HG03025 (cell line): Measurements from ENCODE around the gene GNPTAB.
"Not testable (repeated sequence)": the region's sequence is repeated elsewhere in the genome, so short reads cannot be mapped to it uniquely, and the experiment has no call there.

Experiments
- ATAC-seq: cut with Tn5 transposase; IDR thresholded peaks from one replicate; pipeline ENCODE4 v1.9.1; 2021; ENCODE audit warnings: mild to moderate bottlenecking, moderate library complexity; ENCODE audit not compliant: unreplicated experiment, low FRiP score

The GNPTAB gene

DNA sequence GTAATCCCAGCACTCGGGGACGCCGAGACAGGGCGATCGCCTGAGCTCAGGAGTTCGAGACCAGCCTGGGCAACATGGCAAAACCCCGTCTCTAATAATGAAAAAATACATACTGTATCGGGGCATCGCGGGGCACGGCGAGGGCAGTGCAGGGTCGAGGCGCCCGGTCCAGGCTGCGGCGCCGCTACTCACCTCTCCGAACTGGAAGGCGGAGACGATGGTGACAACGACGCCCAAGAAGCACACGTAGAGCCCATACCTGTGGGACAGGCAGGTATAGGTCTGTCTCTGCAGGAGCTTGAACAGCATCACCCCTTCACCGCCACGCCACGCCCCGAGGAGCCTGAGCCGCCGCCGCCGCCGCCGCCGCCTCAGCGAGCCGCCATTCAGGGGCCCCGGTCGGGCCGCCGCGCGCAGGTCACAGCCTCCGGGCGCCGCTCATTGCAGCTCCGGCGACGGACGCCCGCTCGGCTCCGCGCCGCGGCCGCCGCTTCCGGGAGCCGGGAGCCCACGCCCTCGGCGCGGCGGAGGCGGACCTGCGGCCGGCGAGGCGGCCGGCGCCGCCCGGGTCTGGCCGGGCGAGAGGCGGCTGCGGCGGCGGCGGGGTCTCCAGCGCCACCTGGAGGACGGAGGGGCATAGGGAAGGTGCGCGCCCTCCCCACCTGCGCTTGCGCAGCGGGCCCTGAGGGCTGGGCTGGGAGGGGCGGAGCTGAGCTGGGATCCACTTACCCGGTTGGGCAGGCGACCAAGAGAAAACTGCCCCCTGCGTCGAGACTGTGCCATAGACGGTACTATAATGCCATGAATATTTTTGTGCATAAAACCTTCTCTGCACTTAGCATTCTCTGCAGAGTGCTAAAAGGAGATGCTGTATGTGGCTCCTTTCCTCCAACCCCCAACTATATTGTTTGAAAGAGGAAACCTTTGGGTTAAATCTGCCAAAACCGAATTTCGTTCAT, at the start of gene GNPTAB:
GNPTAB (minus strand) TSS at position 593 of the 959 bp plus-strand sequence; CDS start at position 309, 284 bp downstream.
- ATAC-seq: peak; percentile 89

DNA sequence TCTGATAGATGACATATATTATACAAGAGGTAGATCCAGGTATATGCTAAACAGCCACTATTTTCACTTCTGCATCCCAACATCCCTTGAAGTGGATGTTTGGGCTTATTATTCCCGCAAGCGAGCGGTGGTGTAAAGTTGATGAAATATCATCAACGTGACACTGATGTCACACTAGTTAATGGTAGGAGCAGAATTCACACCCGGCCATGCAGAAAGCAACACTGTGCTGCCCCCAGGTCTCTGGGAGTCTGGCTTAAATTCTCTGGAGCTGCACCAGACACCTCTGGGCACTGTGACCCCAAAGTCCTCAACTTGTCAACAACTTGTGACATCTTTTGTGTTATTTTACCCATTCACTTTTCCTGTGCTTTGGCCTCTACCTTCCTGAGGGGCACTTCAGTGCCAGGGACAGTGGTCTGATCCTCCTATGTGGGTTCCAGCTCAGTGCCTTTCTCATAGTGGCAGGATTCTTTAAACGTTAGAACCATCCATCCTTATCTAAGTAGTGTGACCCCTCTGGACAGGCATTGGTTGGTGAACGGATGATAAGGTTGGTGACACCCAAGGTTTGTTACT, 47.6 kb upstream of the GNPTAB start:
- no peak for ATAC-seq

DNA sequence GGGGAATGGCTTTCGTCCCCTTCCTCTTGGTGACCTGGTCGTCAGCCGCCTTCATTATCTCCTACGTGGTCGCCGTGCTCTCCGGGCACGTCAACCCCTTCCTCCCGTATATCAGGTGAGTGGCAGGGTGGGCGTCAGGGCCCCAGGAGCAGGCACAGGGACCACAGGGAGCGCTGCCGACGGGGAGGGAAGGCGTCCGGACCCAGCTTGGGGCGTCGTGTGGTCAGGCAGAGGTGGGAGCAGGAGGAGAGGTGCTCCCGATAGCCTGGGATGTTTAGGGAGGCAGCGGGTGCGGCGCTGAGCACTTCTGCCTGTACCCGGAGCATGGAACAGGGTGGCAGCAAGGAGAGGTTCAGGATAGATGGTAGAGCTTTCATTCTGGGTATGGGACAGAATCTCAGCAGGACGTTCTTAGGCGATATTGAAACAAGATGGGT, 47.1 kb upstream of the GNPTAB start:
- peak; percentile 20 for ATAC-seq

DNA sequence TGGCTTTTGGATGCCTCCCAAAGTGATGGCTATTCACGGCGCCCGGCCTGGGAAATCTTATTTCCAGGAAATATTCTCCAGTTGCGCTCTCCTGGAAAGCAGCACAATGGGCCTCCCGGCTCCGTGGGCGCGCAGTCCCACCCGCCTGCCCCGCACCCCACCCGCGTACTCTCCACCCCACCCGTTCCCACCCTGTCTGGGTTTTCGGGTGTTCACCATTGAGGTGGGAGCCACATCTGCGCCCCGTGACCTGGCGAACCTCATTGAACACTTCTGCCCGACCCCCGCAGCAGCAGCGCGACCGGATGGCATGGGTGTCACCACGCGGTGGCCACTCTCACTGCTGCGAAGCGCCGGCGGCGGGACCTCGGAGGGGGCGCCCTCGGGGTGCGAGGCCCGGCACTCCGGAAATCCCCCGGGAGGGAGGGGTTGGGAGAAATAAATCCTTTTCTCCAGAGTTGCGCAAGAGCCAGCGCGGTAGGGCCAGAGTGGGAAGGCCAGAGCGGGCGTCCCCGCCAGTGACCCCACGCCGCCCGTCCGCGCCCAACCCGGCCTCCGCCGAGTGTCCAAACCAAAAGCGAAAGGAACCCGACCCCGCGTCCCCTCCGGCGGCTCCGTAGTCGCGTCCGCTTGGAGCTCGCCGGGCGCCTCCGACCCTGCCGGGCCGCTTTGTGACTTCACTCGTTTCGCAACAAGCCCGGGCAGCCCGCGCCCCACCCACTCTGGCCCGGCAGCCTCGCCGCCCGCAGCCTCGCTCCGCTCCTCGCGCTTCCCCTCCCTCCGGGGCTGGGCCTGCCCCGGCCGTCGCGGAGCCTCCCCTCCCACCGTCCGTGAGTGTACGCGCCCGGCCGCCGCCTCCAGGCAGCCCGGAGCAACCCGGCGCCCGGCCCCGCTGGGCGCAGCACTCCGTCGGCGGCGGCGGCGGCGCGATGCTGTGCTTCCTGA, 46.4 kb upstream of the GNPTAB start, which contains the start of gene DRAM1:
DRAM1 (plus strand) TSS at position 720 of the 945 bp plus-strand sequence; CDS start at position 930, 210 bp downstream.
- ATAC-seq: peak; percentile 88

DNA sequence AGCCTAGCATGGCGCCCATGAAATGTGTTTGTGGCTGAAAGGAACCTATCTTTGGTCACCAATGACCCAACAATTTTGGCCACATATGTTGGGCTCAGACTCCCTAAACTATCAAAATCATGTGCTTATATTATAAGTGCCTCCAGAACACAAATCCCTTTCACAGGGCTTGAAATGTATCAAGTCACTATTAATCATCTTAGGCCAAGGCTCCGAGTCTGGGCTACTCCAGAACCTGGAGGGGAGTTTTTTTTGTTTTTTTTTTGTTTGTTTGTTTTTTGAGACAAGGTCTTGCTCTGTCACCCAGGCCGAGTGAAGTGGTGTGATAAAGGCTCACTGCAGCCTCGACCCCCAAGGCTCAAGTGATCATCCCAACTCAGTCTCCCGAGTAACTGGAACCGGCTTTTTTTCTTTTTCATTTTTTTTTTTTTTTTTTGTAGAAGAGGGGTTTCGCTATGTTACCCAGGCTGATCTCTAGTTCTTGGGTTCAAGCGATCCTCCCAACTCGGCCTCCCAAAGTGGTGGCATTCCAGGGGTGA, 45.6 kb upstream of the GNPTAB start:
- no peak for ATAC-seq

DNA sequence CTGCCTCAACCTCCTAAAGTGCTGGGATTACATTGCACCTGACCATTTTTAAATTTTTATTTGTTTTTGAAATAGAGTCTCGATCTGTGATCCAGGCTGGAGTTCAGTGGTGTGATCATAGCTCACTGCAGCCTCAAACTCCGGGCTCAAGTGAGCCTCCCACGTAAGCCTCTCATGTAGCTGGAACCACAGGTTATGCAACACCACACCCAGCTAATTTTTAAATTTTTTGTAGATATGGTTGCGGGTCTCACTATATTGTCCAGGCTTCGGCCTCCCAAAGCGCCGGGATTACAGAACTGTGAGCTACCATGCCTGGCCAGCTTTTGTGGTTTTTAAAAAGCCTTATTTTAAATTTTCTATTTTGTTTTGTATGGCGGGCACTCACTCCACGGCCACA, 44.4 kb upstream of the GNPTAB start:
- ATAC-seq: no peak

DNA sequence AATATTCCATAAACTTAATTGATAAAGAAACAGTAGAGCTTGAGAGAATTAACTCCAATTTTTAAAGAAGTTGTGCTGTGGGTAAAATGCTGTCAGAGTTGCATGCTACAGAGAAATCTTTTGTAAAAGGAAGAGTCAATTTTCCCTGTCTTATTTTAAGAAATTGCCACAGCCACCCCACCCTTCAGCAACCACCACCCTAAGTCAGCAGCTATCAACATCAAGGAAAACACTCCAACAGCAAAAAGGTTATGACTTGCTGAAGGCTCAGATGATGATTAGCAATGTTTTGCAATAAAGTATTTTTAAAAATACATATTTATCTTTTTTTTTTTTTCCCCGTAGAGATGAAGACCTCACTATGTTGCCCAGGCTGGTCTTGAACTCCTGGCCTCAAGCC, 40.2 kb upstream of the GNPTAB start:
- no peak for ATAC-seq

DNA sequence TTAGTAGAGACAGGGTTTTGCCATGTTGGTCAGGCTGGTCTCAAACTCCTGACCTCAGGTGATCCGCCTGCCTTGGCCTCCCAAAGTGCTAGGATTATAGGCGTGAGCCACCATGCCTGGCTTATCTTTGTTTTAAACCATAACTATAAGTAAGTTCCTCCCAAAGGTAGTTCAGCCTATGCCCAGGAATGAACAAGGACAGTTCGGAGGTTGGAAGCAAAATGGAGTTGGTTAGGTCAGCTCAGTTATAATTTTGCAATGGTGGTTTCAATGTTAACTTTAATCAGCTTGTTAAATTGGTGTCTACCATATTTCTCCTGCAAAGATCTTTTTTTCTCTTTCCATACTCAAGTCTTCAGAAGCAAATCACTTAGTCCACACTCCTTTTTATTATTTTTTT, 36.9 kb upstream of the GNPTAB start:
- not testable (repeated sequence) for ATAC-seq

DNA sequence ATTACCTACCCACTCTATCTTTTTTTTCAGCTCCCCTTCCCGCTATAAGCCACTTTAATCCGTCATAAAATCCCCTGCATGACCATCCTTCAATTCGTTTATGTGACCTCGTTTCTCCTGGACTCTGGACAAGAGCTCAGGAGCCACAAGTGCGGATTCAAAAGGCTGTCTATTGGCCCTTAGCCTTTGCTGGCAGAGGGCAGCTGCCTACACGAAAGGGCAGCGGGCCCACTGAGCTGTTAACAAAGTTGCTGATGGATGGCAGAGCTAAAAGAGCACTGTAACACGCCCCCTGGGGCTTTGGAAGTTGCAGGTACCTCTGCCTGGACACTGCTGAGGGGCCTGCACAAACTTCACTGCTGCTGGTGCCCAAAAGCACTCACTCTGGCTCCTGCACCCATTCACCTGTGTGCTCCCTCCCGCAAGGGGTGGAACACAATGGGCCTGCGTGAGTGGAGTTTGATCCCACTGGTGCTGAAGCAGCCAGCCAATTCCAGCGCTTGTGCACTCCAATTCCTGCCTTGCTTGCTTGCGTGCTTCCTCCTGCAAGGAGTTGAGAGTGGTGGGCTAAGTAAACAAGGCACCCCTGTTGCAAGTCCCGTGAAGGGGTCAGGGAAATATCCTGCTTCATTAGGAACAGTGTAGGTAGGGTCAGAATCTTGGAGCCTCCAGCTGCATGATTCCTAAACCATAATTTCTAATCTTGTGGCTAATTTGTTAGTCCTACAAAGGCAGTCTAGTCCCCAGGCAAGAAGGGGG, 36.0 kb upstream of the GNPTAB start:
- no peak for ATAC-seq

DNA sequence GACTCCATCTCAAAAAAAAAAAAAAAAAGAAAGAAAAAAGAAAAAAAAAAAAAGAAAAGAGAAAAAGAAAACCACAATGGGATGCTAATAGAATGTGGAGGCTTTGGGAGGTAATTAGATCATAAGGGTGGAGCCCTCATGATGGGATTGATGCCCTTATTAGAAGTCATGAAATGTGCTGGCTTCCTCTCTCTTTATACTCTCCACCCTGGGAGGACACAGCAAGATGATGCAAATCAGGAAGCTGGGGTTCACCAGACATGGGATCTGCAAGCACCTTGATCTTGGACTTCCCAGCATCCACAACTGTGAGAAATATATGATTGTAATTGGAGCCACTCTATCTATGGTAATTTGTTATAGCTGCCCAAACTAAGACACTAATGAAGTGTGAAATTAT, 33.2 kb upstream of the GNPTAB start:
- no peak for ATAC-seq

DNA sequence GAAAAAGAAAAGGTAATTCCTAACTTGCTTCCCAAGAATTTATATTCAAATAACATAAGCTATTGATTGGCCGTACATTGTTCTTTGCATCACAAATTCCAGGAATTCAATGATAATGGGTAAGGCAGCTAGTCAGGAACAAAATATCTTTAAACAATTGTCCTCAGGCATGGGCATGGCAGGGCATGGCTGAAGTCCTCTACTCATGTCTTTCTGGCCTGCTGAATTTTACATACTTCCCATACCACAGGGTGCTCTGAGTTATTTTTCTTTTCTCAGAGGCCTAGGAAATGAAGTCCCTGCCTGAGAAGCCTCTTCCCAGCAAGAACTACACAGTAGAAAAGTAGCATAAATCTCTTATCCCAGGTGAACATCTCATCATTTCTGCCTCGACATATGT, 31.5 kb upstream of the GNPTAB start:
- no peak for ATAC-seq

DNA sequence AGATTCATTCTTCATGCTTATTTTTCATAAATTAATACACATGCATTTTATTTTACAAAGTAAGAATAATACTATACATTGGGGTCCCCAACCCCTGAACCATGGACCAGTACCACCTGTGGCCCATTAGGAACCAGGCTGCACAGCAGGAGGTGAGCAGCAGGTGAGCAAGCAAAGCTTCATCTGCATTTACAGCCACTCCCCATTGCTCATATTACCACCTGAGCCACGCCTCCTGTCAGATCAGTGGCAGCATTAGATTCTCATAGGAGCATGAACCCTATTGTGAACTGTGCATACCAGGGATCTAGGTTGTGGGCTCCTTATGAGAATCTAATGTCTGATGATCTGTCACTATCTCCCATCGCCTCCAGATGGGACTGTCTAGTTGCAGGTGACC, 30.9 kb upstream of the GNPTAB start:
- ATAC-seq: not testable (repeated sequence)

DNA sequence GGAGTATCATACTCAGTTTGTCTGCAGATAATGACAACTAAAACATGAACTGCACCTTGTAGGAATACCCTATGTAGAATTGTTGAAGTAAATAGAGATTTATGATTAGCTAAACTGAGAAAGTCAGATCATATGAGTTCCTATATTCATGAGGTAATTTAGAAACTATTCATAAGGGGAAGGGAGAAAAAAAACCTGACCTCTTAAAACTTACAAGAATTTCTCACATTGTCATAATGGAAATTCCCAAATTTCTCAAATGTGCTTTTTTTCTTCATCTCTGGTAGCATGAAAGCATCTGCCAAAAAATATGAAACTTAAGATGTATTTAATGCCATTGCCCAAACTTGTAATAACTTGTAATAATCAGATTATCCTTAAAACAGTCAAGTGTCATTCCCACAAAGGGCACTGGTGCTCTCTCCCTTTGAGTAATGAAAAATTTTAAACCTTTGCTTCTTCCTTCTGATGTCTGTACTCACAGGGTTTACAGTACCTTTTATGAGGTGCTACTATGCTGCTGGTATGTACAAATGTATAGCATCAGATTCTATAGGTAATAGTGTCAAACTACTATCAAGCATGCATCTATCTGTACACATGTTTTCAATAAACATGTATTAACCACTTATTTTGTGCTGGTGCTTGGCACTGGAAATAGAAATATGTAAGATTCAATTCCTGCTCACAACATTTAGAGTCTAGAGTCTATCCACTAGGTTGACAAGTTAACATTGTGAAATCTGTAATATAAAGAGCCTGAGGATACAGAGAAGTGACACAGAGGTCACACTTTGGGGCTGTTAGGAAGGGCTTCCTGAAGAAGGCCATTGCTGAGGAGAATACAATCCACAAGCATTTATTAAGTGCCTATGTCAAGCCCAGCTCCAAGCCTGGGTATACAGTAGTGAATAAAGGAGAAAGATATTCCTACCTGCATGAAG, 29.2 kb upstream of the GNPTAB start:
- no peak for ATAC-seq

DNA sequence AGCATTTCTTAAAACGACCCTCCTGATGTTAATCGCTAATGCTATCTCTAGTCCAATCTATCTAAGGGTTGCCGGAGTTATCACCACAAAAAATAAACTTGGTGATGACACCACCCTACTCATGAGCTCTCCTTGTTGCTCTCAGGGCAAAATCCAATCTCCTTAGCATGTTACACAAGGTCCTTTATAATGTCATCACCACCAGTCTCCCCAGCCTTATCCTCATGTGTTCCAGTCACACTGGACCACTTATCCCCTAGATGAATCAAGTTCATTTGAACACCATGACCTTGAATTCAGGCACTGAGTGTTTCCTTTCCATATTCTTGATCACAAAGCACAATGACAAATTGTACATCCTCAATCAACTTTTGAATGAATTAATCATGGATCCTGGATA, 27.6 kb upstream of the GNPTAB start:
- ATAC-seq: no peak

DNA sequence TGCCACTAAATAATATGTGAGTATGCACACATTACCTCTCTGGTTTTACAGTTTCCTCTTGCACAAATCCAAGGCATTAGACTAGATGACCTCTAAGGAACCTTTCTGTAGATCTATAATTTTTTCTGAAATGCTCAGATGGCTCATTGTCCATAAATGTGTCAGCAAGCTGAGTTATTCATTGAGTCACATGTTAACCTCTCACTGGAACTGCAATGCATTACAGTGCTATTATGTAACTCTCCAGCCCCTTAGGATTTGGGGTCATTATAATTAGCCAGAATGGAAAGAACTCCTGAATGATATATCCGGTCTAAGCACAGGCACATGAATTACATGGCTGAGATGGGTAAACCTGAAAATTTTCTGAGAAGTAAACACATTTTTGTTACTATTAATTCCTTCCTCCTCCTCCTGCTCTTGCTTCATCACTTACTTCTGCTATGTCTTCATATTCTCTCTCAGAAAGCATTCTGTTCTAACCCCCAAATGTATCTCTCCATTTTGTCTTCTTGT, 26.3 kb upstream of the GNPTAB start:
- ATAC-seq: no peak

DNA sequence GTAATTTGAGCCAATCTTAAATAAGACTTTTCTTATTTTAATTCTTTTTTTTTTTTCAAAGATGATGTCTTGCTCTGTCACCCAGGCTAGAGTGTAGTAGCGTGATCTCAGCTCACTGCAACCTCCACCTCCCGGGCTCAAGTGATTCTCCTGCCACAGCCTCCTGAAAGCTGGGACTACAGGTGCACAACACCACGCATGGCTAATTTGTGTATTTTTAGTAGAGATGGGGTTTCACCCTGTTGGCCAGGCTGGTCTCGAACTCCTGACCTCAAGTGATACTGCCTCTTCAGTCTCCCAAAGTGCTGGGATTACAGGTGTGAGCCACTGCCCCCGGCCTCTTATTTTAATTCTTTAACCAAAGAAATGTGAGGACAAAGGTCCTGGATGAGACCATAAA, 25.9 kb upstream of the GNPTAB start:
- ATAC-seq: not testable (repeated sequence)

DNA sequence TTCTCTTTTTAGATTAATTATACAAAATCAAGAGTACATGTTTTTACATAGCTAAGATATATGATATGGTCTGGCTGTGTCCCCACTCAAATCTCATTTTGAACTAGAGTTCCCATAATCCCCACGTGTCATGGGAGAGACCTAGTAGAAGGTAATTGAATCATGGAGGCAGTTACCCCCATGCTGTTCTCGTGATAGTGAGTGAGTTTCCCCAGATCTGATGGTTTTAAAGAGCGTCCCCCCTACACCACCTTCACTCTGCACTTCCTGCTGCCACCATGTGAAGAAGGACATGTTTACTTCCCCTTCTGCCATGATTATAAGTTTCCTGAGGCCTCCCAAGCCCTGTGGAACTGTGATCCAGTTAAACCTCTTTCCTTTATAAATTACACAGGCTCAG, 25.2 kb upstream of the GNPTAB start:
- ATAC-seq: no peak

DNA sequence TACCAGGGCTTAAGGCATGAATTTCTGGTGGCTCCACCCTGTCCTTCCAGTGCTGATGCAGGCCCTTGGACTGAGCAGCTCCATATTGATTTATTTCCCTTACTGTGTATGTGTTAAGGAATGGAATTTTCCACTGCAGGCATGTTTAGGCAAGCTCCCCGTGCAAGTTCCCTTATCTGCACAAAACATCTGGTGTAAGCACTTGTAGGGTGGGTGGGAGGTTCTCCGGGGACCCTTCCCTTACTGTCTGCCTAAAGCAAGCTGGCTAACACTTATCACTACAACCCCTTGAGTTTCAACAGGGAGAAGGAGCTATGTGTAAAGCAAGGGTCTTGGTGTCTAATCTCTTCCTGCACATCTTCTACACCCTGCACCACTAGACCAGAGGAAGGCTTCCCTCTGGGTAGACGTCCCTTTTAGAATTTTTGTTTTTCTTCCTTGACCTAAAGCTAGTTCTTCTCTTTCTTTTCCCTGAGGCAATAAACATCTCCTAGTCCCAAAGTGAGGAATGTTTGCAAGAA, 24.7 kb upstream of the GNPTAB start:
- ATAC-seq: no peak
